Measurements from ENCODE around the gene SKIL.

DNA sequence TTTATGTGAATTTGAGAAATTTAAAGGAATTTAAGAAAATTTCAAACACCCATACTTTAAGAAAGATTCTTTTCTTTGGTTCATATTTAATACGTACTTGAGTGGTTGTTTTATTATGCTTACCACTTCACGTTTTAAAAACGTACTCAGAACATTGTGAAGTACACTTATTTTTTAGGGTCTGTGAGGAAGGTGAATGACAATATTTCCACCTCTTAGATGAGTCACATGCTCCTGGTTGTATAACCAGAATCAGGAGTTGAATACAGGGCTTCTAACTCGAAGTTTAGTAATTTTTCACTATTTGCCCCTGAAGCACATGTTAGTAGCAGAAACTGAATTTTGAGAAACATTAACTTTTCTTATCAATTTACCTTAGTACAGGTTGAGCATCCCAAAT is 7.5 kb downstream of the SKIL start:
- TF ChIP-seq, protein P1, sequence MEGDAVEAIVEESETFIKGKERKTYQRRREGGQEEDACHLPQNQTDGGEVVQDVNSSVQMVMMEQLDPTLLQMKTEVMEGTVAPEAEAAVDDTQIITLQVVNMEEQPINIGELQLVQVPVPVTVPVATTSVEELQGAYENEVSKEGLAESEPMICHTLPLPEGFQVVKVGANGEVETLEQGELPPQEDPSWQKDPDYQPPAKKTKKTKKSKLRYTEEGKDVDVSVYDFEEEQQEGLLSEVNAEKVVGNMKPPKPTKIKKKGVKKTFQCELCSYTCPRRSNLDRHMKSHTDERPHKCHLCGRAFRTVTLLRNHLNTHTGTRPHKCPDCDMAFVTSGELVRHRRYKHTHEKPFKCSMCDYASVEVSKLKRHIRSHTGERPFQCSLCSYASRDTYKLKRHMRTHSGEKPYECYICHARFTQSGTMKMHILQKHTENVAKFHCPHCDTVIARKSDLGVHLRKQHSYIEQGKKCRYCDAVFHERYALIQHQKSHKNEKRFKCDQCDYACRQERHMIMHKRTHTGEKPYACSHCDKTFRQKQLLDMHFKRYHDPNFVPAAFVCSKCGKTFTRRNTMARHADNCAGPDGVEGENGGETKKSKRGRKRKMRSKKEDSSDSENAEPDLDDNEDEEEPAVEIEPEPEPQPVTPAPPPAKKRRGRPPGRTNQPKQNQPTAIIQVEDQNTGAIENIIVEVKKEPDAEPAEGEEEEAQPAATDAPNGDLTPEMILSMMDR (conservative IDR thresholded peaks at IDR 0.05): no peak
- TF ChIP-seq ZFX (IDR thresholded peaks at IDR 0.05): no peak

Measured in C4-2B (cell line).